HG02571 (cell line): ENCODE results near the gene ATOH8.

Experiments used
- ATAC-seq: cut with Tn5 transposase; IDR thresholded peaks from one replicate; pipeline ENCODE4 v1.9.1; 2021; ENCODE audit warnings: mild to moderate bottlenecking, moderate library complexity; ENCODE audit not compliant: unreplicated experiment

ATOH8 gene

DNA sequence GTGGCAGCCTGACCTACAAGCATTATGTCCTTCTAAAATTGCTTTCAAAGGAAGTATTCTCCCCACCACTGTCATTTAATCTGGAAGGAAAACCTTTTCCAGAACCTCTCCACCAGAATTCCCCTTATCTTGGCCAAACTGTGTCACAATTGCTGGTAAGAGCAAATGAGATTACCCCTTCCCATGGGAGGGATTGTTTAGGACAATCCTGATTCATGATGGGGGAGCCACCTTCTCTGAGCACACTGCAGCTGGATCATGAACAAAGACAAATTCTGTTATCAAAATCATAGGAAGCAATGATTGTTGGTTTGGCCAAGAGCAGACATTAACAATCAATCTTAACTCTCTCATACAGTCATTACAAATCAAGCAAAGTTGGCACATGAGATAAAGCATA lies 18.1 kb upstream of the ATOH8 start:
- no peak for ATAC-seq

DNA sequence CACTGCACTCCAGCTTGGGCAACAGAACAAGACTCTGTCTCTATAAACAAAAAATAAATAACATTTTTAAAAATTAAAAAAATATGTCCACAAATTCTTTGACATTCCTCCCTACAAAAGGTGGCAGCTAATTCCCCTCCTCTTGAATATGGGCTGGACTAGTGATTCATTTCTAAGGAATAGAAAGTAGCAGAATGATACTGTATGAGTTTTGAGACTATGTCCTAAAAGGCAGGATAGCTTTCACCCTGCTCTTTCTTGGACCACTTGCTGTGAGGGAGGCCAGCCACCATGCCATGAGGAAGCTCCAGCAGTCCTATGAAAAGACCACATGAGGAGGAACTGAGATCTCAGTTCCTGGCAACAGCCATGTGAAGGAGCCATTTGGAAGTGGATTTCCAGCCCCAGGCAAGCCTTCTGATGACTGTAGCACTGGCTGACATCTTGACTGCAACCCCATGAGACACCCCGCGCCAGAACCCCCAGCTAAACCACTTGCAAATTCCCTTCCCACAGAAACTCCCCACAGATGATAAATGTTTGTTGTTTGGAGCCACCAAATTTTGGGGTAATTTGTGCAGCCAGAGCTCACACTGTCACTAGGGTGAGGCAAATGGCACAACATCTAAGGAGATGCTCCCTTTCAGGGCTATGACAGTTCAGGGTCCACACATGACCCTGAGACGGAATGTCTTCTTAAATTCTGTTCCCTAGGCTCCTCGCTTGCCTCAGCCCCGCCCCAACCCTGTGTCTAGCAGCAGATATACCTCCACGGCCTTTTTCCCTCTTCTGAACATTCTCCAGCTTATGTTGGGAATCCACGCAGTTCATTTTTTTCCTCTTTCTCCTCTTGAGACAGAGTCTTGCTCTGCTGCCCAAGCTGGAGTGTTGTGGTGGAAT lies 17.1 kb upstream of the ATOH8 start:
- no peak for ATAC-seq

DNA sequence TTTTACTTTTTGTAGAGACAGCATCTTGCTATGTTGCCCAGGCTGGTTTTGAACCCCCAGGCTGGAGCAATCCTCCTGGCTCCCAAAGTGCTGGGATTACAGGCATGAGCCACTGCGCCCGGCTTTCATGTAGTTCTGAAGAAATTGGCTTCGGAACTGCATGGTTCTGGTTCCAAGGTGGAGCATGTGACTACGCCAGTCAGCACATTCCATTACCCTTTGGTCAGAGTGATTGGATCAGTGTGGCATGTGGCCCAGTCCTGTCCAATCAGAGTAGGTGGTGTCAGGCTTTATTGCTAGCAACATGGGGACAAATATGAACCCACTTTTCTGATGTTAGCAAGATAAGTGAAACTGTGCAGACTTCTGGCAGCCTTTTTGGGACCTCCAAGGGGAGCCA lies 16.3 kb upstream of the ATOH8 start:
- no peak for ATAC-seq

DNA sequence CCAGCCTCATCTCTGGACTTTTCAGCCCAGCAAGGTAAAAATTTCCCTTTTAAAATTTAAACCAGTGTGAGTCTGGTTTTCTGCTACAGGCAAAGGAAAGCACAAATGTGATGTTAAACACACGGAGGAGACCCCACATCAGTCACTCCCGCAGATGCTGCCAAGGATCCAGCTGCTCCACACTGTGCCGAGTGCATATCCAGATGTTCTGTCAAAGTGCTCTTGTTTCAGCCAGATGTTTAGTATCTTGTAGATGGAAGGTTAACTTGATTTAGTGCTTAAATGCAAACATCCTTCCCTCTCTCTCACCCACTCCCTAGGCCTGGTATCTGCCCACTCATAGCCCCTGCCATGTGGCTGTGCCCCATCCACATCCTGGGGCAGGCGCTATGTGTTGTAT lies 15.8 kb upstream of the ATOH8 start:
- no peak for ATAC-seq

DNA sequence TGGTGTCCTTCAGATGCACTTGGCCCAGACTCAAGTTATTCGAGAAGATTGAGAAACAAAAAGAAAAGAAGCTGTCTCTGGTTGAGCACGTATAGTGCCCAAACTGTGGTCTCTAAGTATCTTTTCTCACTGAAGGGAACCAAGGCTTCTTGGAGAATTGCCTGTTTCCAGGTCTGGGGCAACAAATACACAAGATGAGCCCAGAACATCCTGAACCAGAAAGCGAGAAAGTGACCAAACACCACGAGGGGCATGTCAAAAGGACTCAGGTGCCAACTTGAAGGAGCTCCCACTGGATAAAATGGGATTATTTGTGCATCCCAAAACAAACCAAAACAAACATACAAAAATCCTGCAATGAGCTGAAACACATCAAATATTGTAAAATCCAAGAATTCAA lies 13.6 kb upstream of the ATOH8 start:
- no peak for ATAC-seq

DNA sequence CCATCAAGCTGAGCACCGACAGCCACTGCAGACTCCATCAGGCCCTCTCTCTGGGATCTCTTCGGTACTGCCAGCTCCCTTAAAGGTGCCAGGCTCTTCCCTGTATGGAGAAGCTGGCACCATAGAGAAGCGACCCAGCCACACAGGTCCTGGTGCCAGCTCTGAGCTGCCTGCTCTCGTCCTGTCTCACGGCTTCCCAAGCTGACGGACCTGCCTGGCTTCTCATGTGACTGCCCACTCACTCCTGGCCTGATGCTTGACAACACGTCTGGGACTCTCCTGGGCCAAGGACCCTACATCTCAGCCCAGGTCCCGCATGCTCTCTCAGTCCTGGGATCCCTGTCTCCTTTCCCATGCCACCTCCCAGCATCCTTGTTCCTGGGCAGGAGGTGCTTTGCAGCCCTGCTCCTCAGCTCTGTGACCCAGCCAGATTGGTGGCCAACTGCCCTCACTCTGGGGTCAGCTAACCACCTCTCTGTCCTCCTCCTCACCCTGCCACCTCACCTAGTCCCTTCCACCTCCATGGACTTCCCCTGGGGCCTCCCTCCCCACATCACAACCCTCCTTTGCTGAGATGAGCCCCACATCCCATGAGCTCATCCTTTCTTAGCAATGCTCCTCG lies 12.5 kb upstream of the ATOH8 start:
- no peak for ATAC-seq

DNA sequence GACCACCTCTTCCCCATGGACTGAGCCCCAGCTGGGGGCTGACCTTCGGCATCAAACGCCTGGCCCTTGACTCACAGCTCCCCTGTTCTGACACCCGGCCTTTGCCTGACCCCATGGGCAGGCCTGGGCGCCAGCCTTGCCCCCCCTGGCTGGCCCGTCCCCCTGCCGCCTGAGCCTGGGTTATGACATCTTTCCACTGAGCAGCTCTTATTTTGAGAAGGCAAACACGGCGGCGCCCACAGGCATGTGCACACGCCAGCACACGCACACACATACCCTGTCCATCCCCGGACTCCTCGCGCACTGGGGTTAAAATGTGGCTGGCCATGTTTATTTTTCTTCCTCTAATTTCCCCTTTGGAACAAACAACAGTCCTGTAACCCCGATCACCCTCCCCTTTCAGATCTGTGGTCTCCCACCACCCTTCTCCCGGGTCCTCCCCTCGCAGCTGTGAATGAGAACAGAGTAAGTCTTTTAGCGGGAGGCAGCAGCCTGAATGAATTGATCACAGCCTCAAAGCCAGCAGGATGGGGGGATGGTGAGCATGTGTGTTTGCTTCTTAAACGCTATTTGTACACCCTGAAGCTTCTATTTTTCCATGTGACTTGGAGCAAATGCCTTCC lies 11.8 kb upstream of the ATOH8 start:
- ATAC-seq, result no peak

DNA sequence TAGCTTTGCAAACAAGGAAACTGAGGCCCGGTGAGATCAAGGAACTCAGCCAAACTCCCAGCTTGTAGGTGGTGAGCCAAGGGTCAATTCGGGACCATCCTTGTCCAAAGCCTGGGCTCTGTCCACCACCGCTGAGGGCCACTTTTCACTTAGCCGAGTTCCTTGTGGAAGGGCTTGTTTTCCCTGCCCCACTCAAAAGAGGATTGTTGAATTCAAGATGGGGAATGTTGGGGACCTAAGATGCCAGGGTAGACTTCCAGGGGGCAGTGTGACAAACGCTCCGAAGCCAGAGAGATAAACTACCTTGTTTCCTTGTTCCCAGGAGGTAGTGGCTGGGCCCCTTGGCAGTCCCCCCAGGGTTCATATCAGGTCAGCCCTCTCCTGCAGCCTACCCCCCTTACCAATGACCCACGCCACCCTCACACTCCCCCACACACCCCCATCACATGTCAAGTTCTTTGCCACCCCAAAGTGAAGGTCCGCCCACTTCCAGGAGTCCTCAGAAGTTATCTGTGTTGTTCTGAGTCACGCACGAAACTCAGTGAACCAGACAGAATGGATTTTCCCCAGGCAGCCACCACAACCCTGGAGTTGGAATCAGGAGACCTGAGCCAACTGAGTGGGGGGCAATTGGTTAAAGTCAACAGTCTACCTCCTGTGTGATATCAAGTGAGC lies 10.3 kb upstream of the ATOH8 start:
- ATAC-seq, result no peak

DNA sequence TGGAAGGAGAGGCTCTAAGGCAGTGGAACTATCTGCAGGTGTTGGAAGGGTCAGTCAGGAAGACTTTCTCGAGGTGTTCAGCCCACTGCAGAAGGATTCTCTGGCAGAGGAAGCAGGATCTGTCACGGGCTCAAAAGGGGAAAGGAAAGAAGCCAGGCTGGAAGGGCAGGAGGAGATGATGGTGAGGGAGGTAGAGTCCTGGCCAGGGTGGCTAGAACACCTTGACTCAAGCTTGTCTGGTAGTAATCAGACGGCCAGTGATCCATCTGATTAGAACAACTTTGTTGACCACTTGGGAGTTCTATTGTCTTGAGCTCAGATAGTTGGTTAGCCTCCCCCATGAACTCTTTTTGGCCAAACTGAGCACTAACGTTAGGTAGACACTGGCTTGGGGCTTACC lies 9.7 kb upstream of the ATOH8 start:
- no peak for ATAC-seq

DNA sequence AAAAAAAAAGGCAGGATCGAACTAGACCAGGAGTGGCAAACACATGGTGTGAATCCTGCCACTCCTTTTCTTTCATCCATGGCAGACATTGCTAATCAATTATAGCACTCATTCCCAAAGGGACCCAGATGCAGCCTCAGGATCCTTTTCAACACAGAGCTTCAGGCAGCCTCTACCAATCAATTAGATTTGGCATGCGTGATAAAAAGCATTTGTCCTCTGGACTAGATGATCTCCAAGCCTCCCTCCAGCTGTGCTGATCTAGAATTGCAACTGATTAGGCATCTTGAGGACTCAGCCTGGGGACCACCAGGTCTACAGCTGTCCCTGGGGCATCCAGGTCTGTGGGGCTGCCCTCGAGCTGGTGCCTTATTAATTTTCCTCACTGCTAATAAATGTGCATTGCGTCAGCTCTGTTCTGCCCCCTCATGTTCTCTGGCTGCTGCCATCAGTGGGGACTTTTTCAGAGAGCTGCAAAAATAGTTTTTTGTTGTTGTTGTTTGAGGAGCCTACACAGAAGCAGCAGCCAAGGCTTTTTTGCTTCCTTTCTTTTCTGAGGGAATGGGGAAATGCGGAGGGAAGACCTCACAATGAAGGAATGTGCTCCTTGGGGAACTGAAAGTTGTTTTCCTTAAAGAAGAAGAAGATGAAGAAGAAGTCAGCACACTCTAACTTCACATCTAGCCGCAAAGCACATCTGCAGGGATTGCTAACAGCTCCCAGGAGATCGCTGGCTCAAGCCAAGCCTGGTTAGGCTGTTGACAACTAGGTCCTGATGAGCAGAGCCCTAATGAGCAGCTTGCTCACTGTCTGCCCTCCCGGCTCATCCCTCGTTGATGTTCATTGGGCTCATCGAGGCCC lies 8.8 kb upstream of the ATOH8 start:
- no peak for ATAC-seq

DNA sequence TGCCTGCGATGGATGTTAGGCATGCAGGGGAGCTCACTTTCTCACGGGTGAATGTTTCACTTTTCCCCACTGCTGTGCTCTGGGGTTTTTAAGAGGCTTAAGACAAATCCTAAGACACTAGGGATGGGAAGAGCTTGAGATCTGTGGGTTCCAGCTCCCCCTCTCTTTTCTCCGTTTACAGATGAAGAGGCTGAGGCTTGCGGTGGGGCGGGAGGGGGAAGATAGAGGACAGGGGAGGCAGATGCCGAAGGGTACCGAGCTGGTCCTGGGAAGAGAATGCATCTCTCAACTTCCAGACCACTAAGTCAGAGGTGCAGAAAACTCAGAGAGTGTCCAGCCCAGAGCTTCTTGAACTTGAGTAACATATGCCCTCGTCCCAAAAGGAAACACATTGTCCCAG lies 8.2 kb upstream of the ATOH8 start:
- no peak for ATAC-seq

DNA sequence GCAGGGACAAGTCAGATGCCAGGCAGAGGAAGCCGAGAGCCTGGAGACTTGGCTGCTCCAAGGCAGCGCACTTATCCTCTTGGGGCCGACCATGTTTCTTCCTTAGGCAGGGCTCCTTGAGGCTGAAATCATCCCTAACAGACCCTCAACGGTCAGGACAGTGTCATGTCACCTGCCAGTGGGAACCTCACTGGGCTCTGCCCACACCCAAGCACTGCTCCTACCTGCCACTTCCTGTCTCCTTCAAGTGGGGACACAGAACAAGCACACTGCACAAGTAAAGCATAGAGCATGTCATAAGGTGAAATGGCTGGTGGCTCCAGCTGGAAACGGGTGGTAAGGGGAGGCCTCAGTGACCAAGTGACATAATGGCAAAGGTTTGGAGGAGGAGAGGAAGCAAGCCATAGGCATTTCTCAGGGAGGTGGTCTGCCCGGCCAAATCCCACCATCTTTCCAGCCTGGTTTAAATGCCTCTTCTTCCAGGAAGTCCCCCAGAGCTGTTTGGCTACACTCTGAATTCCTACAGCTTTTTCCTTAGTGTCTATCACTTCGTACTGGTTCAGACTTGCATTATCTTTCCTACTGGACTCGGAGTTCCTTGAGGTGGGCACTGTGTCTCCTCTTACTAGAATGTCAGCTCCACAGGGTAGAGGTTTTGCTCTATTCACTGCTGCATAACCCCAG lies 7.3 kb upstream of the ATOH8 start:
- no peak for ATAC-seq

DNA sequence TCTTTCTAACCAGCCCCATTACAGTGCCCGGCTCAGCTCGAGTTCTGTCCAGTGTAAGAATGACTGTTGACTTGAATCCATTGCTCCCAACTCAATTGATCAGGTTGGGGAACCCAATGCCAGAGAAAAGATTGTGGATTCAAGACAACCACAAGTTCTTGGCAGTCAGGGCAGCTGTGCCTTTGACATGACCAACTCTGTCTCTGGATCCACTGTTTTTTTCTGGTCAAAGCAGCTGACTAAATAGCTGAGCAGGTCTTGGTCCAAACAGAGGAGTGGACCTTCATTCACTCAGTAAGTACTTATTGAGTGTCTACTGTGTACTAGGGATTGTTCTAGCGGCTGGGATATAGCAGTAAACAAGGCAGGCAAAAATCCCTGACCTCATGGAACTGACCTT lies 6.3 kb upstream of the ATOH8 start:
- no peak for ATAC-seq

DNA sequence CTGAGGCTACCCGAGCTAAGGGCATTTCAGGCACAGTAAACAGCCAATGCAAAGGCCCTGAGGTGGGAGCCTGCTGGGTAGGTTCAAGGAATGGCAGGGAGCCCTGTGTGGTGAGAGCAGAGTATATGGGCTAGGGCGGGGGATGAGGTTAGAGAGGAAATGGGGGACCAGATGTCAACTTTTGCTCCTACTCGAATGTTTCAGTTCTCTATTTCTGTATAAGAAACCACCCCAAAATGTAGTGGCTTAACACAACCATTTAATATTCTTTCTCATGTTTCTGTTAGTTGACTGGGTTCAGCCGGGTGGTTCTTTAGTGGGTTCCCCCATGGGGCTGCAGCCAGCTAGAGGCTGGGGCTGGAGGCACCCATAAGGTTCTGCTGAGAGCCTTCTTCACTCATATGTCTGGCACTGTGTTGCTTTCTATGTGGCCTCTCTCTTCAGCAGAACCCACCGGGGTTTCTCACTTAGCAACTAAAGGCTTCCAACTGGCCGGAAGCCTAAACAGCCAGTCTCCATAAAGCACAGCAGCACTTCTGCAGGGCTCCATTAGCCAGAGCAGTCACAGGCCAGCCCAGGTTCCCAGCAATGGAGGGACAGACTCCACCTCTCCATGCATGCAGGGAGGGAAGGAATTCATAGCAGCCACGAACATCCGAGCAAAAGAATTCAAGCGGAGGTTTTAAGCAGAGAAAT lies 5.6 kb upstream of the ATOH8 start:
- ATAC-seq, result no peak

DNA sequence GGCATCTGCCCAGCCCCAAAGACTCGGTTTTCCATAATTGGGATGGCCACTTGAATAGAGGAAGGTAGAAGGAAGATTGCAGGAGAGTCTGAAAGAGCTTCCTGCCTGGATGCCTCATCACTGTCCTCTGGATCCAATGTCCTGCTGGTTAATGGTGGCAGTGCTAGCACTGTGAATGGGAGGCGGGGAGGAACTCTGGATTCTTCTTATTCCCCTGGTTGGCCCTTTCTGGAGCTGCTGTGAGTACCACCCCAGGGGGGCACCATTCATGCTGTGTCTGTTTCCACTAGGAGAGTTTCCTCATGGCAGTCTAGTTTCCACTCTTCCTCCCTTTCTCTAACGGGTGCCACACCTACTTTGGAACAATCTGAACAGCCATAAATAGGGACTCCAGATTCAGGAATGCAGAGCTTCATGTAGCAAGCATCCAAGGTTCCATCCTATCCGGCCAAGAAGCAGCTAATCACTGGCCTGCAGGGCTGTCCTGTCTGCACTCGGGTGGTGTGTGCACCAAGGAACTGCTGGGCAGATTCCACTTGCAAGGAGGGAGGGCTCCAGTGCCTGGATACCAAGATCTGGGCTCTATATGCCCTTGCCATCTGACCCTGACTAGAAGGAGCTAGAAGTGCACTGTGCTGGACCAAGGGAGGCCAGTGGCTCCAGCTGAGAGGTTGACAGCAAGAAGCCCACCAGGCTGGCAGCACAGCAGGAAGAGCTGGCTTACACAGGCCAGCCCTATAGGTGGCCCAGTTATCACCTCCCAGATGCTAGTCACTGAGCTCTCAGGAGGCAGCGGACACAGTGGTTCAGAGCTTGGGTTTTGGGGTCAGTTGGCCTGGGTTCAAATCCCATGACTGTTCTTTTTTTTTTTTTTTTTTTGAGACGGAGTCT lies 4.6 kb upstream of the ATOH8 start:
- ATAC-seq, result no peak

DNA sequence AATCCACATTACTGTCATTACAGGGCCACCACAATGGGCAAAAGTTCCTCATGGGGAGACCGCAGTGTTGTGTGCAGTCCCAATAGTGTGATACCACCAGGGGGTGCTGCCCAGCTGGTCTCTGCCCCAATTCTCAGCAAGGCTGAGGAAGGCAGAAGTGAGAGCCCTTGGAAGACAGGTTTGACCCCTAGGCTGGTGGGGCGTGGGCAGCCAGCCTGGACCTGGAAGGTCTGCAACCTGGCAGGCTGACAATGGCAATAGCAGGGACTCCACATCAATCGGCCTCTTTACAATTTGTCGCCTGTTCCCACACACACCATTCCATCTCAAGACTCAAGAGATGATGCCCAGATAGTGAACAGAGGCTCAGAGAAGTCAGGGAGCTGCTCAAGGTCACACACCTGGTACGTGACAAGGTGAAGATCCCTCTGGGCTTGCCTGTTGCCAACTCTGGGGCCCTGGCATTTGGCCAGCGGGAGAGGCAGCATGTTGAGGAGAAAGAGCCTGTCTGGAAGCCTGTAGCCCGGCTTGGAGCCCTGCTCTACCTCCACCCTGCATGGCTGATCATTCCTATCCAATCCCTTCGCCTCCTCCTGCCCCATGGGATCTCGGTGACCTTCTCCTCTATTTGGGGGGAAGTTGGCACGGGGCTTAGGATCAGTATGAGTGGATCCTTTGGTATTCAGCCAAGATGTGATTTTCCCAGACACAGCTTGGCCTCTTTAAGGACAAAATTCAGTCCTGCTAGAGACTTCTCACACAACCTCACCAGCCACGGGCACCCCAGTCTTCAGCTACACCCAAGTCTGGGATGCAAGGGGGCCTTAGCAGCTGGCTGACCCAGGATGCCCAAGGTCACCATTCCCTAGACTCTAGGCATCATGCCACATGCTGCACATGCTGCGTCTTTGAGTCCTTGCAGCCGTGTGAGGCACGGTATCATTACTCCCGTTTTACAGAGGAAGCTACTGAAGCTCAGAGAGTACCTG lies 2.9 kb upstream of the ATOH8 start:
- no peak for ATAC-seq

DNA sequence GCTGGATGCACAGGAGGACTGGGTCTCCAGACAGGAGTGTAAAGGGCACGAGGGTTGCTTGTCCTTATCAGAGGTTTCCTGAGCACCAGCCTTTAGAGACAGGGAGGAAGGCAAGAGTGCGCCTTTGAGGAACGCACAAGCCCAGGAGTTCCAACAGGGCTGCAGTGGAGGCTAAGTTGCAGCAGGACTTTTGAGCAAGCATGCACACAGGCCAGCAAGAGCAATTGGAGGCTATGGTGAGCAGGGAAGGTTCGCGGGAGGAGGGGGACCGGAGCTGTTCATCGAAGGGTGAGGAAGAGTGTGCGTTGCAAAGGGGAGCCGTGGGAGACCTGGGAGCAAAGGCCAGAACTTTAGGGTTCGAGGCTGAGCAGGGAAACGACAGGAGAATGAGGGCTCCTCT lies 2.2 kb upstream of the ATOH8 start:
- no peak for ATAC-seq
